Heart left ventricle (tissue), 16 donors: ENCODE data around the gene SLC38A2. TPM values are rescaled to one million over a fixed set of nuclear protein-coding genes. Genes with fewer than 3 reads are reported as not detected.
A peak's percentile ranks its signal among the peaks of the same experiment; 100 is the strongest.

Experiments
- ATAC-seq, 4 donors: fragments of 200-7000 bp; cut with Tn5 transposase; one replicate each; pipeline ENCODE4 v1.9.1; 2020 to 2022; ENCODE audit warnings: moderate library complexity in 4 of 4, mild to moderate bottlenecking in 3 of 4, moderate number of reproducible peaks in 1 of 4
- DNase-seq, 5 donors: peaks; one replicate each; pipeline ENCODE4 v3.0.0-alpha.2; 2020
- H3K27ac ChIP-seq, 12 donors: fragments of 200-600 bp; sonication (generic) in 4 of 12; one replicate each; pipeline versions ENCODE4 v1.5.0 to v1.8.0; 2016 to 2022; ENCODE audit warnings: mild to moderate bottlenecking in 2 of 12
- H3K27me3 ChIP-seq, 9 donors: fragments of 200-600 bp; sonication (generic) in 2 of 9; one replicate each; pipeline versions ENCODE4 v1.5.1 to v1.8.0; 2016 to 2022; ENCODE audit warnings: mild to moderate bottlenecking in 3 of 9
- H3K36me3 ChIP-seq, 9 donors: fragments of 200-600 bp; sonication (generic) in 2 of 9; one replicate each; pipeline versions ENCODE4 v1.5.0 to v1.8.0; 2018 to 2022; ENCODE audit warnings: mild to moderate bottlenecking in 2 of 9
- H3K4me1 ChIP-seq, 12 donors: fragments of 200-600 bp; sonication (generic) in 4 of 12; one replicate each; pipeline versions ENCODE4 v1.5.0 to v1.8.0; 2016 to 2022; ENCODE audit warnings: mild to moderate bottlenecking in 3 of 12
- H3K4me3 ChIP-seq, 12 donors: fragments of 200-600 bp; sonication (generic) in 4 of 12; one replicate each; pipeline versions ENCODE4 v1.5.0 to v1.8.0; 2017 to 2022; ENCODE audit warnings: mild to moderate bottlenecking in 9 of 12, moderate library complexity in 4 of 12
- H3K9me3 ChIP-seq, 12 donors: fragments of 200-600 bp; sonication (generic) in 4 of 12; one replicate each; pipeline versions ENCODE4 v1.5.0 to v1.8.0; 2016 to 2022; ENCODE audit warnings: mild to moderate bottlenecking in 1 of 12
- CTCF ChIP-seq, 12 donors: fragments of 200-600 bp; sonication (generic) in 4 of 12; IDR thresholded peaks; one replicate each; pipeline versions ENCODE4 v1.5.0 to v1.8.0; 2018 to 2022; ENCODE audit warnings: antibody characterized with exemption in 12 of 12, mild to moderate bottlenecking in 5 of 12
- POLR2A ChIP-seq, 2 donors: fragments of 450-650 bp; IDR thresholded peaks; one replicate each; pipeline ENCODE4 v1.6.1; 2017; ENCODE audit warnings: antibody characterized with exemption in 2 of 2, mild to moderate bottlenecking in 2 of 2, moderate library complexity in 2 of 2
- WGBS, 4 donors: extraction: QIAGEN DNeasy Blood & Tissue Kit in 2 of 4; methylation state at CpG; one replicate each; pipeline versions ENCODE4 v1.1.5 to v1.1.7; 2013 to 2018; 5-methylcytosine and 5-hydroxymethylcytosine counted together
- intact Hi-C, 10 donors: fragments of 100-400 bp; cut with DNase I; formaldehyde crosslinking; loops; one replicate each; pipeline versions ENCODE4 v1.11.1 to v1.14.2; 2022
- polyA plus RNA-seq, 2 donors: library from polyadenylated mRNA; stranded (reverse); fragments of 200-250 nt; gene quantifications; one replicate each; pipeline ENCODE4 v1.2.3, GENCODE V29; 2013
- total RNA-seq, 9 donors: library from RNA; depleted of rRNA in 2 of 9; stranded (reverse); fragments of >200 nt in 2 of 9; fragmentation: NEBNext Ultra II Directional in 3 of 9; extraction: Animal tissue kit (Norgen Biotek cat#: 25700) in 3 of 9; gene quantifications; one replicate each; pipeline versions ENCODE4 v1.1.0 to v1.2.4, GENCODE V29; 2016 to 2023
- donor health status: ischemic (EF 13 %, LVEDD 7.1; RV severe dilation, severe dysfunction).
- donor health status: healthy with polysubstance abuse.
- donor health status: DM: no; HTN: yes; CAD: no.
- donor health status: DM: no; HTN: no; CAD: no.
- donor health status: ischemic (EF 25% LVEDD 6.9; RV normal size, moderate dysfunction).
- donor health status: ischemic (EF 25% LVEDD 5.7; RV mildly dilated, moderate dysfunction).
- donor health status: healthy.
- donor health status: DM: yes; HTN: yes; CAD: no.
- donor health status: ischemic (EF 35%, LVEDD 5.7; RV mildly dilated, moderate dysfunction).
- donor health status: nonischemic (EF 11% LVEDD 7.7; RV severe dilation, severe dysfunction).
- donor health status: DM: yes; HTN: yes; CAD: no.
- donor health status: PGD.
- donor health status: ischemic (EF 29% LVEDD 5.4; RV normal size, mild dysfunction).
- donor health status: nonischemic (EF 23%, LVEDD 6.1; RV moderate dilation, normal function).

Gene SLC38A2
- total and polyA plus RNA-seq, 11 donors, result 39.7 to 373 (median 161) TPM

GRCh38 chr12:46406352-46407027, 33.9 kb upstream of the SLC38A2 start:
- TF ChIP-seq POLR2A (IDR thresholded peaks at IDR 0.05) (no peak), CTCF (IDR thresholded peaks at IDR 0.05) (no peak)
- Histone ChIP-seq H3K4me3 (no peak overlapping the region), H3K27ac (peak overlapping the region in 1 of 12 donors; percentile 40), H3K27me3 (no peaks in the 10 kb centered on the region), H3K36me3 (no peaks in the 10 kb centered on the region), H3K9me3 (peaks cover 0 to 4% (median 0%) of the 10 kb centered on the region in 12 donors), H3K4me1 (peaks cover 0 to 78% (median 57%) of the 10 kb centered on the region in 12 donors)
- 18 to 38% (median 24%) methylated on average over 1 of the region's 1 CpG for WGBS, 4 donors
- ATAC-seq (peak in 1 of 4 donors; percentile 13), DNase-seq (no peak)
- intact Hi-C loops, result no loop called here

- peak overlapping the region in 5 of 12 donors; percentile 2 to 59 (median 45) for H3K27ac ChIP-seq
- no peaks in the 10 kb centered on the region for H3K27me3 ChIP-seq
- DNase-seq (no peak), ATAC-seq (no peak)
- WGBS, 4 donors, result 76 to 99% (median 90%) methylated on average over 5 of the region's 5 CpGs
- intact Hi-C loops, result loop anchor here in 1 of 10 donors (5.0 kb wide), 1 partner anchor 58 kb away; no protein-coding TSS in a partner anchor
- H3K9me3 ChIP-seq, result peaks cover 0 to 4% (median 0%) of the 10 kb centered on the region in 12 donors
- H3K4me1 ChIP-seq, result peaks cover 0 to 62% (median 48%) of the 10 kb centered on the region in 12 donors
- TF ChIP-seq POLR2A (IDR thresholded peaks at IDR 0.05) (no peak), CTCF (IDR thresholded peaks at IDR 0.05) (no peak)
- no peaks in the 10 kb centered on the region for H3K36me3 ChIP-seq
- H3K4me3 ChIP-seq, result no peak overlapping the region
Observed at GRCh38 chr12:46404733-46405132, 32.2 kb upstream of the SLC38A2 start.

GRCh38 chr12:46404225-46404631, 31.7 kb upstream of the SLC38A2 start:
- Histone ChIP-seq H3K27me3 (no peaks in the 10 kb centered on the region), H3K27ac (peak overlapping the region in 5 of 12 donors; percentile 2 to 59 (median 45)), H3K9me3 (peaks cover 0 to 4% (median 0%) of the 10 kb centered on the region in 12 donors), H3K36me3 (no peaks in the 10 kb centered on the region), H3K4me3 (no peak overlapping the region), H3K4me1 (peaks cover 0 to 57% (median 43%) of the 10 kb centered on the region in 12 donors)
- WGBS, 4 donors, result 5 to 25% (median 16%) methylated on average over 1 of the region's 1 CpG
- TF ChIP-seq POLR2A (IDR thresholded peaks at IDR 0.05) (no peak), CTCF (IDR thresholded peaks at IDR 0.05) (no peak)
- ATAC-seq, result no peak
- intact Hi-C loops, result loop anchor here in 1 of 10 donors (5.0 kb wide), 1 partner anchor 58 kb away; no protein-coding TSS in a partner anchor
- DNase-seq, result no peak

GRCh38 chr12:46403719-46404070, 31.1 kb upstream of the SLC38A2 start:
- intact Hi-C loops, result loop anchor here in 1 of 10 donors (5.0 kb wide), 1 partner anchor 59 kb away; no protein-coding TSS in a partner anchor
- Histone ChIP-seq H3K9me3 (peaks cover 0 to 4% (median 0%) of the 10 kb centered on the region in 12 donors), H3K27ac (peak overlapping the region in 4 of 12 donors; percentile 24 to 59 (median 54)), H3K4me3 (no peak overlapping the region), H3K4me1 (peaks cover 0 to 51% (median 38%) of the 10 kb centered on the region in 12 donors), H3K36me3 (no peaks in the 10 kb centered on the region), H3K27me3 (no peaks in the 10 kb centered on the region)
- TF ChIP-seq CTCF (IDR thresholded peaks at IDR 0.05), result no peak
- TF ChIP-seq POLR2A (IDR thresholded peaks at IDR 0.05), result no peak
- ATAC-seq (no peak), DNase-seq (no peak)
